Inflammatory macrophage (primary cell): Measurements from ENCODE around the gene TYROBP.
"Not testable (repeated sequence)": the region's sequence is repeated elsewhere in the genome, so short reads cannot be mapped to it uniquely, and the experiment has no call there.

Experiments used
- DNase-seq, 2 donors: peaks; one replicate each; pipeline ENCODE4 v3.0.0-alpha.2; 2020 to 2022

The TYROBP gene

GRCh38 chr19:35931874-35932202 is 23.7 kb upstream of the TYROBP start:
- no peak for DNase-seq

GRCh38 chr19:35931161-35931873 is 23.2 kb upstream of the TYROBP start:
- peak; percentile 100 for DNase-seq

GRCh38 chr19:35929876-35930275 is 21.8 kb upstream of the TYROBP start:
- DNase-seq: peak; percentile 45 to 89

GRCh38 chr19:35928507-35928906 is 20.4 kb upstream of the TYROBP start:
- DNase-seq: peak in 1 of 2 donors; percentile 11

GRCh38 chr19:35925501-35925900 is 17.4 kb upstream of the TYROBP start:
- DNase-seq: no peak

GRCh38 chr19:35921012-35921411 is 12.9 kb upstream of the TYROBP start:
- DNase-seq: no peak

- no peak for DNase-seq
These were observed 11.2 kb upstream of the TYROBP start for GRCh38 chr19:35919306-35919705.

GRCh38 chr19:35915443-35915842 is 7.3 kb upstream of the TYROBP start:
- peak; percentile 66 to 74 for DNase-seq

- peak; percentile 90 to 93 for DNase-seq
These were observed 5.5 kb upstream of the TYROBP start for GRCh38 chr19:35913589-35913988.

- DNase-seq: no peak
These were observed 3.7 kb upstream of the TYROBP start for GRCh38 chr19:35911790-35912189.

- DNase-seq: no peak
These were observed 3.1 kb upstream of the TYROBP start for GRCh38 chr19:35911173-35911572.

GRCh38 chr19:35910355-35910754 is 2.3 kb upstream of the TYROBP start:
- not testable (repeated sequence) for DNase-seq

- no peak for DNase-seq
These were observed 1.6 kb upstream of the TYROBP start for GRCh38 chr19:35909684-35910035.

GRCh38 chr19:35908973-35909683 is 1.0 kb upstream of the TYROBP start:
- peak; percentile 99 for DNase-seq

GRCh38 chr19:35907377-35907745 is 734 bp downstream of the TYROBP start:
- no peak for DNase-seq

GRCh38 chr19:35905178-35905727 is 2.8 kb downstream of the TYROBP start:
- no peak for DNase-seq

- DNase-seq: peak; percentile 69 to 73
These were observed 3.6 kb downstream of the TYROBP start for GRCh38 chr19:35904311-35905068.

GRCh38 chr19:35903550-35904179 is 4.4 kb downstream of the TYROBP start:
- peak; percentile 95 to 100 for DNase-seq

GRCh38 chr19:35902870-35903475 is 5.1 kb downstream of the TYROBP start:
- DNase-seq: no peak

GRCh38 chr19:35901854-35902661 is 6.0 kb downstream of the TYROBP start, which contains the start of gene HCST:
Gene HCST, plus strand, starts transcription at chr19:35902529. Its CDS starts 65 bp downstream, at chr19:35902594.
- DNase-seq: peak; percentile 64 to 82

GRCh38 chr19:35901055-35901644 is 6.9 kb downstream of the TYROBP start:
- DNase-seq: no peak
